HepG2 (cell line): ENCODE results near the gene SLC5A10. TPM values are rescaled to one million over a fixed set of nuclear protein-coding genes. Genes with fewer than 3 reads are reported as not detected.
A peak's percentile ranks its signal among the peaks of the same experiment; 100 is the strongest.

Experiments used
- ASH2L ChIP-seq: fragments of 300-600, 200-600 bp; sonication (generic); IDR thresholded peaks from 2 replicates; pipeline ENCODE4 v1.7.0; 2017; ENCODE audit warnings: low read depth, mild to moderate bottlenecking, moderate library complexity, mixed read lengths, low read length; ENCODE audit not compliant: insufficient read length
- CSRNP2 ChIP-seq: sonication (generic); formaldehyde crosslinking; conservative IDR thresholded peaks from 2 replicates; pipeline ENCODE4 v1.8.0; 2022; ENCODE audit warnings: low read depth, missing genetic modification reagents
- ELK4 ChIP-seq: sonication (generic); formaldehyde crosslinking; IDR thresholded peaks from 2 replicates; pipeline ENCODE4 v1.9.0; 2021; ENCODE audit warnings: missing genetic modification reagents, borderline replicate concordance
- GATAD1 ChIP-seq: IDR thresholded peaks from 2 replicates; pipeline ENCODE4 v1.6.1; 2016; ENCODE audit warnings: missing genetic modification reagents, missing compliant biosample characterization
- IKZF4 ChIP-seq: sonication (generic); formaldehyde crosslinking; IDR thresholded peaks from 2 replicates; pipeline ENCODE4 v1.5.1; 2020; ENCODE audit warnings: borderline replicate concordance, mild to moderate bottlenecking, low read depth, missing genetic modification reagents; ENCODE audit errors: not compliant biosample characterization
- JARID2 ChIP-seq: sonication (generic); formaldehyde crosslinking; IDR thresholded peaks from 2 replicates; pipeline ENCODE4 v1.8.1; 2023; ENCODE audit warnings: missing genetic modification reagents, inconsistent platforms; ENCODE audit not compliant: insufficient replicate concordance
- KIAA2018 ChIP-seq: sonication (generic); formaldehyde crosslinking; IDR thresholded peaks from 2 replicates; pipeline ENCODE4 v1.5.0; 2020; ENCODE audit warnings: mild to moderate bottlenecking, missing genetic modification reagents, borderline replicate concordance
- NFATC3 ChIP-seq: sonication (generic); formaldehyde crosslinking; IDR thresholded peaks from 2 replicates; pipeline ENCODE4 v1.5.1; 2020; ENCODE audit warnings: mild to moderate bottlenecking, missing genetic modification reagents
- NR2F1 ChIP-seq, 2 experiments: fragments of 450-650 bp in 1 of 2; formaldehyde crosslinking in 1 of 2; IDR thresholded peaks; 2 replicates each; pipeline versions ENCODE4 v1.5.0 to v1.6.1; 2016 to 2020; ENCODE audit warnings: mild to moderate bottlenecking in 1 of 2, missing compliant biosample characterization in 1 of 2, missing genetic modification reagents in 1 of 2, moderate library complexity in 1 of 2
- NR2F6 ChIP-seq, 2 experiments: IDR thresholded peaks; 2 replicates each; pipeline ENCODE4 v1.6.1; 2016; ENCODE audit warnings: antibody characterized with exemption in 1 of 2, mild to moderate bottlenecking in 1 of 2
- RELA ChIP-seq: sonication (generic); formaldehyde crosslinking; IDR thresholded peaks from 2 replicates; pipeline ENCODE4 v1.4.0; 2020; ENCODE audit warnings: missing genetic modification reagents
- ZFX ChIP-seq: sonication (generic); formaldehyde crosslinking; IDR thresholded peaks from 2 replicates; pipeline ENCODE4 v1.4.0; 2020; ENCODE audit warnings: mild to moderate bottlenecking, low read depth, missing genetic modification reagents, moderate library complexity
- ZNF17 ChIP-seq: sonication (generic); formaldehyde crosslinking; IDR thresholded peaks from 2 replicates; pipeline ENCODE4 v1.5.0; 2020; ENCODE audit warnings: mild to moderate bottlenecking, missing genetic modification reagents
- ZNF260 ChIP-seq: sonication (generic); formaldehyde crosslinking; IDR thresholded peaks from 2 replicates; pipeline ENCODE4 v1.4.0; 2020; ENCODE audit warnings: missing genetic modification reagents, low read depth, mild to moderate bottlenecking, borderline replicate concordance
- ZNF883 ChIP-seq: sonication (generic); formaldehyde crosslinking; IDR thresholded peaks from 2 replicates; pipeline ENCODE4 v1.5.1; 2020; ENCODE audit warnings: mild to moderate bottlenecking, missing genetic modification reagents; ENCODE audit errors: not compliant biosample characterization
- polyA plus RNA-seq, 8 experiments: library from polyadenylated mRNA; depleted of rRNA in 3 of 8; stranded (reverse) in 7 of 8; unstranded in 1 of 8; fragments of >200 nt; fragmentation: Illumina TruSeq in 4 of 8; extraction: Trizol in 4 of 8; gene quantifications; 2 replicates each; pipeline versions ENCODE4 v1.2.1 to v1.2.3, GENCODE V29; 2011 to 2016; ENCODE audit warnings: low read depth in 4 of 8, missing spikeins in 1 of 8, mixed read lengths in 1 of 8; ENCODE audit not compliant: insufficient read depth in 1 of 8
- total RNA-seq, 5 experiments: library from RNA; depleted of rRNA; stranded (reverse); fragments of >200 nt; fragmentation: Illumina TruSeq; extraction: Trizol; gene quantifications; 2 replicates each; pipeline ENCODE4 v1.2.3, GENCODE V29; 2016; ENCODE audit warnings: low read depth in 1 of 5
- TF ChIP-seq, protein P1 (sequence below): sonication (generic); formaldehyde crosslinking; IDR thresholded peaks from 2 replicates; pipeline ENCODE4 v1.4.0; 2020; ENCODE audit warnings: mild to moderate bottlenecking, low read depth, missing genetic modification reagents

SLC5A10 gene
- total and polyA plus RNA-seq, 2 of the 13 experiments (the other 11 are each of a cell fraction or from before 2014, with no cell fraction given): 0.05 TPM; not detected in 1

DNA sequence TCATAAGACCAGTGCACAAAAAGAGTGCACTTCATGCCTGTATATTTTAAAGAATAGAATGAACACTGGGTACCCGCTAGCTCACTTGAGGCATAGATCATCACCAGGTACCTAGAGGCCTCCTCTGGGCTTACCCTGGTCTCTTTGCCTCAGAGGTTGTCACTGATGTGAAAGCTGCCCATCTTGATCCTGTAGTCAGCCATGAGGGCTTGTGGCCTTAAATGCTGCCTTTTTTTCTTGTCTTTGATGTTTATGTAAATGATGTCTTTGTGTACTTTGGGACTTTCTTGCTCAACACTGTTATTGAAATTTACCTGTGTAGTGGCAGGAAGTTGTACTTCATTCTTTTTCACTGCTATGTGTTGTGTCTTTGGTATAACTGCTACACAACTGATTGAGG is 26.8 kb upstream of the SLC5A10 start (continued):
- TF ChIP-seq RELA (CRISPR knock-in tag): no peak
- no peak for TF ChIP-seq CSRNP2
- TF ChIP-seq, protein P1, sequence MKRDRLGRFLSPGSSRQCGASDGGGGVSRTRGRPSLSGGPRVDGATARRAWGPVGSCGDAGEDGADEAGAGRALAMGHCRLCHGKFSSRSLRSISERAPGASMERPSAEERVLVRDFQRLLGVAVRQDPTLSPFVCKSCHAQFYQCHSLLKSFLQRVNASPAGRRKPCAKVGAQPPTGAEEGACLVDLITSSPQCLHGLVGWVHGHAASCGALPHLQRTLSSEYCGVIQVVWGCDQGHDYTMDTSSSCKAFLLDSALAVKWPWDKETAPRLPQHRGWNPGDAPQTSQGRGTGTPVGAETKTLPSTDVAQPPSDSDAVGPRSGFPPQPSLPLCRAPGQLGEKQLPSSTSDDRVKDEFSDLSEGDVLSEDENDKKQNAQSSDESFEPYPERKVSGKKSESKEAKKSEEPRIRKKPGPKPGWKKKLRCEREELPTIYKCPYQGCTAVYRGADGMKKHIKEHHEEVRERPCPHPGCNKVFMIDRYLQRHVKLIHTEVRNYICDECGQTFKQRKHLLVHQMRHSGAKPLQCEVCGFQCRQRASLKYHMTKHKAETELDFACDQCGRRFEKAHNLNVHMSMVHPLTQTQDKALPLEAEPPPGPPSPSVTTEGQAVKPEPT (CRISPR knock-in tag): no peak
- TF ChIP-seq ZNF883 (CRISPR knock-in tag): no peak
- TF ChIP-seq GATAD1 (CRISPR knock-in tag): 0 out of 2 replicates have a peak, but pooled peaks have one; percentile 30
- TF ChIP-seq KIAA2018 (CRISPR knock-in tag): no peak
- no peak for TF ChIP-seq ZNF17 (CRISPR knock-in tag)
- TF ChIP-seq NR2F1 (CRISPR knock-in tag; IDR thresholded peaks at IDR 0.05): no peak
- no peak for TF ChIP-seq IKZF4 (CRISPR knock-in tag)
- no peak for TF ChIP-seq JARID2 (CRISPR knock-in tag)
- no peak for TF ChIP-seq ELK4 (CRISPR knock-in tag)
- no peak for TF ChIP-seq NFATC3 (CRISPR knock-in tag)
- no peak for TF ChIP-seq ZNF260 (CRISPR knock-in tag)
- peak; percentile 22 for TF ChIP-seq ASH2L
- TF ChIP-seq NR2F6 (IDR thresholded peaks at IDR 0.05): peak; percentile 65; the same call in 1 of the 2 replicates
- peak; percentile 68 for TF ChIP-seq NR2F6 (CRISPR knock-in tag; IDR thresholded peaks at IDR 0.05)
- TF ChIP-seq ZFX (CRISPR knock-in tag): no peak
